Esophagus squamous epithelium (tissue), 5 donors: ENCODE results near the gene SASH3. TPM values are rescaled to one million over a fixed set of nuclear protein-coding genes. Genes with fewer than 3 reads are reported as not detected.

Experiments used
- DNase-seq: peaks from one replicate; lab custom pipeline; 2025; lab: John Stamatoyannopoulos, UW
- H3K27ac ChIP-seq, 4 donors: fragments of 200-600 bp; sonication (generic); one replicate each; pipeline ENCODE4 v1.5.1; 2016 to 2019; ENCODE audit warnings: mild to moderate bottlenecking in 1 of 4
- H3K27me3 ChIP-seq, 4 donors: fragments of 200-600 bp; sonication (generic); 1 replicate in 3 of 4; 2 replicates in 1 of 4; pipeline versions ENCODE4 v1.5.1 to v1.6.0; 2017 to 2021; ENCODE audit warnings: antibody characterized with exemption in 1 of 4
- H3K36me3 ChIP-seq, 3 donors: fragments of 200-600 bp; sonication (generic); one replicate each; pipeline ENCODE4 v1.5.1; 2016 to 2019
- H3K4me1 ChIP-seq, 3 donors: fragments of 200-600 bp; sonication (generic); one replicate each; pipeline ENCODE4 v1.5.1; 2017 to 2019
- H3K4me3 ChIP-seq, 4 donors: fragments of 200-600 bp; sonication (generic); 1 replicate in 3 of 4; 2 replicates in 1 of 4; pipeline ENCODE4 v1.5.1; 2016 to 2019; ENCODE audit warnings: mild to moderate bottlenecking in 2 of 4, moderate library complexity in 1 of 4
- H3K9me3 ChIP-seq, 3 donors: fragments of 200-600 bp; sonication (generic); one replicate each; pipeline ENCODE4 v1.5.1; 2016 to 2019
- CTCF ChIP-seq, 6 experiments: fragments of 450-650 bp in 4 of 6; fragments of 200-600 bp in 2 of 6; sonication (generic) in 2 of 6; IDR thresholded peaks; one replicate each; pipeline ENCODE4 v1.5.1; 2016 to 2019; ENCODE audit warnings: antibody characterized with exemption in 6 of 6, mild to moderate bottlenecking in 4 of 6, moderate library complexity in 4 of 6
- POLR2A ChIP-seq, 4 donors: fragments of 450-650 bp; IDR thresholded peaks; one replicate each; pipeline ENCODE4 v1.6.1; 2017; ENCODE audit warnings: antibody characterized with exemption in 4 of 4, mild to moderate bottlenecking in 4 of 4, moderate library complexity in 3 of 4
- WGBS, 2 donors: methylation state at CpG; one replicate each; pipeline ENCODE4 v1.1.5; 2018; 5-methylcytosine and 5-hydroxymethylcytosine counted together
- intact Hi-C: fragments of 100-400 bp; cut with DNase I; formaldehyde crosslinking; loops from one replicate; pipeline ENCODE4 v1.15.0; 2022
- total RNA-seq, 4 donors: library from RNA; depleted of rRNA; stranded (reverse); fragments of >200 nt; gene quantifications; one replicate each; pipeline ENCODE4 v1.1.0, GENCODE V29; 2016
- donor health status: DM: yes; HTN: yes; CAD: no.

SASH3 gene
- total RNA-seq, 4 donors from 2014 or later = 2.5 to 9.3 (median 4.0) TPM

GRCh38 chrX:129749069-129749468, 30.7 kb upstream of the SASH3 start:
- Histone ChIP-seq H3K36me3 (no peaks in the 10 kb centered on the region), H3K27ac (peak overlapping the region in 1 of 4 donors; percentile 6), H3K27me3 (no peaks in the 10 kb centered on the region), H3K4me3 (no peak overlapping the region), H3K4me1 (no peaks in the 10 kb centered on the region), H3K9me3 (no peaks in the 10 kb centered on the region)
- intact Hi-C loops = no loop called here
- DNase-seq = no peak
- 13 to 68% methylated on average over 2 of the region's 2 CpGs for WGBS, 2 donors
- TF ChIP-seq CTCF (IDR thresholded peaks at IDR 0.05) = no peak
- TF ChIP-seq POLR2A (IDR thresholded peaks at IDR 0.05) = no peak

- WGBS, 2 donors = 69 to 71% methylated on average over 4 to 6 of the region's 8 CpGs
- Histone ChIP-seq H3K36me3 (no peaks in the 10 kb centered on the region), H3K27me3 (no peaks in the 10 kb centered on the region), H3K4me3 (no peak overlapping the region), H3K9me3 (no peaks in the 10 kb centered on the region), H3K4me1 (no peaks in the 10 kb centered on the region), H3K27ac (no peak overlapping the region)
- DNase-seq = no peak
- TF ChIP-seq POLR2A (IDR thresholded peaks at IDR 0.05) (no peak), CTCF (IDR thresholded peaks at IDR 0.05) (no peak)
- intact Hi-C loops = no loop called here
Observed at GRCh38 chrX:129750971-129751370, 28.8 kb upstream of the SASH3 start.

- Histone ChIP-seq H3K27ac (no peak overlapping the region), H3K4me1 (peaks cover 0 to 6% (median 0%) of the 10 kb centered on the region in 3 donors), H3K36me3 (no peaks in the 10 kb centered on the region), H3K27me3 (no peaks in the 10 kb centered on the region), H3K9me3 (no peaks in the 10 kb centered on the region), H3K4me3 (no peak overlapping the region)
- TF ChIP-seq CTCF (IDR thresholded peaks at IDR 0.05) (no peak), POLR2A (IDR thresholded peaks at IDR 0.05) (no peak)
- intact Hi-C loops = no loop called here
- 52 to 55% methylated on average over 1 to 15 of the region's 22 CpGs for WGBS, 2 donors
- no peak for DNase-seq
Observed at GRCh38 chrX:129754056-129755024, 25.4 kb upstream of the SASH3 start.

GRCh38 chrX:129755779-129756650, 23.7 kb upstream of the SASH3 start:
- no peak for DNase-seq
- Histone ChIP-seq H3K27ac (no peak overlapping the region), H3K9me3 (no peaks in the 10 kb centered on the region), H3K36me3 (no peaks in the 10 kb centered on the region), H3K4me1 (peaks cover 0 to 6% (median 0%) of the 10 kb centered on the region in 3 donors), H3K27me3 (no peaks in the 10 kb centered on the region), H3K4me3 (no peak overlapping the region)
- 73 to 80% methylated on average over 1 to 11 of the region's 18 CpGs for WGBS, 2 donors
- intact Hi-C loops = no loop called here
- TF ChIP-seq CTCF (IDR thresholded peaks at IDR 0.05) (no peak), POLR2A (IDR thresholded peaks at IDR 0.05) (no peak)
